NT2/D1 (cell line): ENCODE measurements around the gene IL3.

ENCODE experiments used
- SUZ12 ChIP-seq: IDR thresholded peaks from 2 replicates; pipeline ENCODE4 v1.6.1; 2011; ENCODE audit not compliant: insufficient read length, insufficient read depth; ENCODE audit errors: extremely low read depth
- ZNF274 ChIP-seq: IDR thresholded peaks from 2 replicates; pipeline ENCODE4 v1.6.1; 2011; ENCODE audit warnings: mild to moderate bottlenecking, low read depth, low read length

GRCh38 chr5:132101385-132101880 lies 41.0 kb downstream of the IL3 start:
- TF ChIP-seq ZNF274 (no peak), SUZ12 (no peak)
